Breast epithelium (tissue), 3 donors: ENCODE data around the gene VMO1.

Experiments used
- POLR2A ChIP-seq: fragments of 450-650 bp; IDR thresholded peaks from one replicate; pipeline ENCODE4 v1.6.1; 2016; ENCODE audit warnings: antibody characterized with exemption, mild to moderate bottlenecking, moderate library complexity
- POLR2AphosphoS5 ChIP-seq, 3 donors: sonication (generic); formaldehyde crosslinking; IDR thresholded peaks; one replicate each; pipeline ENCODE4 v1.6.1; 2017; ENCODE audit warnings: antibody characterized with exemption in 3 of 3
- TF ChIP-seq, protein P1 (sequence below), 3 donors: fragments of 450-650 bp; IDR thresholded peaks; one replicate each; pipeline ENCODE4 v1.5.1; 2016 to 2017; ENCODE audit warnings: antibody characterized with exemption in 3 of 3, mild to moderate bottlenecking in 3 of 3, moderate library complexity in 3 of 3

DNA sequence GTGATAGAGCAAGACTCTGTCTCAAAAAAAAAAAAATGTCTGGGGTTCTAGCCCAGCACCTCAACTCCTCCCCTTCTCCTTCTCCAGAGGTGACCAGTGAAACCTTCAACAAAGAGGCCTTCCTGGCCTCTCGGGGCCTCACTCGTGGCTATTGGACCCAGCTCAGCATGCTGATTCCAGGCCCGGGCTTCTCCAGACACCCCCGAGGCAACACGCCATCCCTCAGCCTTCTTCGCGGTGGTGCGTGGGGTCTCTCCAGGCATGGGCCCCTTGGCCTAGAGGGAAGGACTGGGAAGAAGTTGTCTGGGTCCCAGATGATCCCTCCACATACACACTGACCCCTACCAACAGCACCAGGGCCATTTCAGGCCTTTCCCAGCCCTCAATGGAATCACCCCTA, 42.9 kb downstream of the VMO1 start:
- TF ChIP-seq, protein P1, sequence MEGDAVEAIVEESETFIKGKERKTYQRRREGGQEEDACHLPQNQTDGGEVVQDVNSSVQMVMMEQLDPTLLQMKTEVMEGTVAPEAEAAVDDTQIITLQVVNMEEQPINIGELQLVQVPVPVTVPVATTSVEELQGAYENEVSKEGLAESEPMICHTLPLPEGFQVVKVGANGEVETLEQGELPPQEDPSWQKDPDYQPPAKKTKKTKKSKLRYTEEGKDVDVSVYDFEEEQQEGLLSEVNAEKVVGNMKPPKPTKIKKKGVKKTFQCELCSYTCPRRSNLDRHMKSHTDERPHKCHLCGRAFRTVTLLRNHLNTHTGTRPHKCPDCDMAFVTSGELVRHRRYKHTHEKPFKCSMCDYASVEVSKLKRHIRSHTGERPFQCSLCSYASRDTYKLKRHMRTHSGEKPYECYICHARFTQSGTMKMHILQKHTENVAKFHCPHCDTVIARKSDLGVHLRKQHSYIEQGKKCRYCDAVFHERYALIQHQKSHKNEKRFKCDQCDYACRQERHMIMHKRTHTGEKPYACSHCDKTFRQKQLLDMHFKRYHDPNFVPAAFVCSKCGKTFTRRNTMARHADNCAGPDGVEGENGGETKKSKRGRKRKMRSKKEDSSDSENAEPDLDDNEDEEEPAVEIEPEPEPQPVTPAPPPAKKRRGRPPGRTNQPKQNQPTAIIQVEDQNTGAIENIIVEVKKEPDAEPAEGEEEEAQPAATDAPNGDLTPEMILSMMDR (IDR thresholded peaks at IDR 0.05) = no peak
- TF ChIP-seq POLR2A = no peak
- TF ChIP-seq POLR2AphosphoS5 (IDR thresholded peaks at IDR 0.05) = no peak
